ENCODE results near the gene DOCK10. TPM values are rescaled to one million over a fixed set of nuclear protein-coding genes. Genes with fewer than 3 reads are reported as not detected.
A peak's percentile ranks its signal among the peaks of the same experiment; 100 is the strongest.

Gene DOCK10
- polyA plus RNA-seq, 1 experiment, result 53.0 TPM

DNA sequence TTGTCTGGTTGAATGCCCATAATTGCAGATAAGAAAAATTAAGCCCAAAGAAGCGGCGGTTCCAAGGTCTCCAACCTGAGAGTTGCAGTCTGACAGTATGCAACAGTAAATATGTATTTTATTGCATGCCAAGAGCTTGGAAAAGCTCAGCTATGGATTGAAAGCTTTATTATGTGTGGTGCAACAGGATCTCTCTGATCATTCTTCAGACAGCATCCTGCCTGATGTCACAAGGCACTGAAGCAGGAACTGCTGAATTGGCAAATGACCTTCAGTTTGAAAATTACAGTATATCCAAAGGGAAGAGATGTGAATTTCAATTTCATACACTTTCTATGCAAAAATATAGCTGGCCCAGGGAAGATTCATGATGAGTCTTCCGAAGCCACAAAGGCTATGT lies 42.5 kb downstream of the DOCK10 start:
- no peak for DNase-seq (ENCODE audit: low read depth, low spot score)
- Histone ChIP-seq H3K27me3 (ENCODE audit: control insufficient read depth, insufficient read depth, low read length) (no peaks in the 10 kb centered on the region), H3K27ac (ENCODE audit: low read depth, low read length) (no peak overlapping the region), H3K9me3 (ENCODE audit: control insufficient read depth, insufficient read depth, low read length) (no peaks in the 10 kb centered on the region), H3K4me3 (ENCODE audit: low read depth, low read length) (no peak overlapping the region)
- CTCF ChIA-PET, result interaction anchor here (0.6 to 6.2 kb wide), 11 partner anchors 9 to 1006 kb away, joined by 3 to 84 read pairs (median 4); partner anchors contain the start of gene DOCK10
- TF ChIP-seq, protein P1, sequence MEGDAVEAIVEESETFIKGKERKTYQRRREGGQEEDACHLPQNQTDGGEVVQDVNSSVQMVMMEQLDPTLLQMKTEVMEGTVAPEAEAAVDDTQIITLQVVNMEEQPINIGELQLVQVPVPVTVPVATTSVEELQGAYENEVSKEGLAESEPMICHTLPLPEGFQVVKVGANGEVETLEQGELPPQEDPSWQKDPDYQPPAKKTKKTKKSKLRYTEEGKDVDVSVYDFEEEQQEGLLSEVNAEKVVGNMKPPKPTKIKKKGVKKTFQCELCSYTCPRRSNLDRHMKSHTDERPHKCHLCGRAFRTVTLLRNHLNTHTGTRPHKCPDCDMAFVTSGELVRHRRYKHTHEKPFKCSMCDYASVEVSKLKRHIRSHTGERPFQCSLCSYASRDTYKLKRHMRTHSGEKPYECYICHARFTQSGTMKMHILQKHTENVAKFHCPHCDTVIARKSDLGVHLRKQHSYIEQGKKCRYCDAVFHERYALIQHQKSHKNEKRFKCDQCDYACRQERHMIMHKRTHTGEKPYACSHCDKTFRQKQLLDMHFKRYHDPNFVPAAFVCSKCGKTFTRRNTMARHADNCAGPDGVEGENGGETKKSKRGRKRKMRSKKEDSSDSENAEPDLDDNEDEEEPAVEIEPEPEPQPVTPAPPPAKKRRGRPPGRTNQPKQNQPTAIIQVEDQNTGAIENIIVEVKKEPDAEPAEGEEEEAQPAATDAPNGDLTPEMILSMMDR (IDR thresholded peaks at IDR 0.05; ENCODE audit: low read depth, low read length), result no peak
- POLR2A ChIA-PET, result interaction anchor here (0.6 kb wide), 1 partner anchor 43 kb away, joined by 3 read pairs; the partner anchor contains the start of gene DOCK10

DNA sequence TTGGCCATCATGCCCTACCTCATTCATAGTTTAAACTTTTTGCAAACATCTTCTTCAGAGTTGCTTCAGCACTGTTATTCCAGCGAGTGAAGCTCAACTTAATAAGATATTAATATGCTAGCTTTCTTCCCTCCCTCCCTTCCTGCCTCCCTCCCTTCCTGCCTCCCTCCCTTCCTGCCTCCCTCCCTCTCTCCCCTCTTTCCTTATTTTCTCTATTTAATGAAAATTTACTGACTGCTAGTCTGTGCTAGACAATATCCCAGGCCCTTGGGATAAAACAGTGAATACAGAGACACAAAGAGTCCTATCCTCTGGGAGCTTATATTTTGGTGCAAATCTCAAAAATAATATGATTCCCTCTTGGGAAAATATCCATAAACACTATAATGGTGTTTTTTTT lies 42.9 kb downstream of the DOCK10 start:
- ChIA-PET POLR2A (interaction anchor here (0.6 kb wide), 2 partner anchors 11 to 43 kb away, joined by 3 read pairs; partner anchors contain the start of gene DOCK10), CTCF (interaction anchor here (0.7 to 6.2 kb wide), 7 partner anchors 13 to 1005 kb away, joined by 3 to 84 read pairs (median 4); no protein-coding TSS in a partner anchor)

DNA sequence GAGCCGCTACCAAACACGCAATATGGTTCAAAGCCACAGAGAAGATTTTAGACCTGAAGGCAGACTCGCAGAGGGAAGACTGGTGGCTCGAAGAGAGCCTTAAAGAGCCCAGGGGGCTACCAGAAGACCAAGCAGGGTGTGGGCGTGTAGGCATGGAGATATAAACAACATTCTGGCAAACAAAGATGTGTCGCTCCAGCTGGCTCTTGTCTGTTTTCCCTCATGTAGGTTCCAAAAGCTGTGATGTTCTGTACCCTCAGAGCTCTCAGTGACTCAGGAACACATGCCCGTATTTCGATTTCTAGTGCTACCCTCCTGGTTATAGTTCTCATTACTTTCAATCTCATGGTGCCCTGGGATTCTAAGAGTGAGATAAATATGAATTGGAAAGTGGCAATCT lies 44.5 kb downstream of the DOCK10 start:
- TF ChIP-seq, protein P1 (IDR thresholded peaks at IDR 0.05; ENCODE audit: low read depth, low read length), result no peak
- H3K27ac ChIP-seq (ENCODE audit: low read depth, low read length), result peak overlapping the region; percentile 48
- H3K27me3 ChIP-seq (ENCODE audit: control insufficient read depth, insufficient read depth, low read length), result no peaks in the 10 kb centered on the region
- DNase-seq (ENCODE audit: low read depth, low spot score), result no peak
- H3K9me3 ChIP-seq (ENCODE audit: control insufficient read depth, insufficient read depth, low read length), result no peaks in the 10 kb centered on the region
- CTCF ChIA-PET, result no interaction called here
- no peak overlapping the region for H3K4me3 ChIP-seq (ENCODE audit: low read depth, low read length)
- POLR2A ChIA-PET, result no interaction called here

More for the DNA sequence above, 42.9 kb downstream of the DOCK10 start:
- no peak for DNase-seq (ENCODE audit: low read depth, low spot score)
- H3K27me3 ChIP-seq (ENCODE audit: control insufficient read depth, insufficient read depth, low read length), result no peaks in the 10 kb centered on the region
- no peak overlapping the region for H3K4me3 ChIP-seq (ENCODE audit: low read depth, low read length)
- TF ChIP-seq, protein P1 (IDR thresholded peaks at IDR 0.05; ENCODE audit: low read depth, low read length), result no peak
- no peak overlapping the region for H3K27ac ChIP-seq (ENCODE audit: low read depth, low read length)
- no peaks in the 10 kb centered on the region for H3K9me3 ChIP-seq (ENCODE audit: control insufficient read depth, insufficient read depth, low read length)

- ChIA-PET POLR2A (no interaction called here), CTCF (no interaction called here)
- Histone ChIP-seq H3K4me3 (ENCODE audit: low read depth, low read length) (no peak overlapping the region), H3K9me3 (ENCODE audit: control insufficient read depth, insufficient read depth, low read length) (no peaks in the 10 kb centered on the region), H3K27ac (ENCODE audit: low read depth, low read length) (no peak overlapping the region), H3K27me3 (ENCODE audit: control insufficient read depth, insufficient read depth, low read length) (no peaks in the 10 kb centered on the region)
- no peak for DNase-seq (ENCODE audit: low read depth, low spot score)
- TF ChIP-seq, protein P1 (IDR thresholded peaks at IDR 0.05; ENCODE audit: low read depth, low read length), result no peak
These were observed 46.8 kb downstream of the DOCK10 start for GRCh38 chr2:224995419-224995818.

DNA sequence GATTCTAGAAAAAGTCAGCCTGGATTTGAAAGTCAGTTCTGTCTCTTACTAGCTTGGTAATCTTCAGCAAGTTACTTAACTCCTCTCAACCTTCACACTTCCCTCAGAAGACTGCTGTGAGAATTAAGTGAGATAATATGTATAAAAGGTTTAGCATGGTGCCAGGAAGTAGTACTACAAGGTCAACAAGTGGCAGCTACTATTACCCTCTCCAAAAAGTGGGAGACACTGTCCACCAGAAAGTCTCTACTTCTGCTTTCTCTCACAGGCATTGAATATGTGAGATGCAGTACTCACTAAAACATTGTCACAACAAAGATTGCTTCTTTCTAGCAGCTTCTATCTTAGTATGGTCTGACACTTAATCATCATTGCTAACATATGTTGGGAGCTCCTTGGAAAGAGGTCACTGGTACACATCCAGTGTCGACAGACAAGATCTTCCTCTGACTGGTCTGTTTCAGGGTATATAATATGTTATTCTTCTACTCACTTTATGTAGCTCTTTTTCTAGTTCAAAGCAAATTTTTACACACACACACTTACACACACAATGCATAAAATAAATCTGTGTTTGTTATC lies 47.9 kb downstream of the DOCK10 start:
- no peaks in the 10 kb centered on the region for H3K9me3 ChIP-seq (ENCODE audit: control insufficient read depth, insufficient read depth, low read length)
- TF ChIP-seq, protein P1 (IDR thresholded peaks at IDR 0.05; ENCODE audit: low read depth, low read length), result no peak
- H3K4me3 ChIP-seq (ENCODE audit: low read depth, low read length), result no peak overlapping the region
- no peak overlapping the region for H3K27ac ChIP-seq (ENCODE audit: low read depth, low read length)
- CTCF ChIA-PET, result no interaction called here
- DNase-seq (ENCODE audit: low read depth, low spot score), result no peak
- H3K27me3 ChIP-seq (ENCODE audit: control insufficient read depth, insufficient read depth, low read length), result no peaks in the 10 kb centered on the region
- POLR2A ChIA-PET, result no interaction called here
